RWPE2 (cell line): Measurements from ENCODE around the gene GRIFIN.
"Not testable (repeated sequence)": the region's sequence is repeated elsewhere in the genome, so short reads cannot be mapped to it uniquely, and the experiment has no call there.

Experiments
- ATAC-seq: fragments of 200-7000 bp; cut with Tn5 transposase; 3 replicates; pipeline ENCODE4 v1.9.1; 2021; ENCODE audit warnings: low read depth
- DNase-seq: peaks from one replicate; pipeline ENCODE4 v3.0.0-alpha.2; 2020; ENCODE audit warnings: low spot score
- H3K27ac ChIP-seq: fragments of 450-650 bp; 2 replicates; pipeline ENCODE4 v1.5.1; 2017; ENCODE audit warnings: mild to moderate bottlenecking; ENCODE audit not compliant: poor library complexity, severe bottlenecking
- H3K27me3 ChIP-seq: fragments of 250-450 bp; sonication (Bioruptor Pico); 2 replicates; pipeline ENCODE4 v1.5.1; 2021; ENCODE audit warnings: mild to moderate bottlenecking, moderate library complexity; ENCODE audit not compliant: insufficient read depth, poor library complexity, severe bottlenecking
- H3K36me3 ChIP-seq: fragments of 250-450 bp; sonication (Bioruptor Pico); 2 replicates; pipeline ENCODE4 v1.5.1; 2020; ENCODE audit warnings: low read depth, mild to moderate bottlenecking, moderate library complexity
- H3K4me1 ChIP-seq: fragments of 250-450 bp; sonication (Bioruptor Pico); 2 replicates; pipeline ENCODE4 v1.5.1; 2021; ENCODE audit warnings: mild to moderate bottlenecking, moderate library complexity; ENCODE audit not compliant: insufficient read depth, poor library complexity, severe bottlenecking
- H3K4me3 ChIP-seq: fragments of 250-450 bp; sonication (Bioruptor Pico); 2 replicates; pipeline ENCODE4 v1.5.1; 2021; ENCODE audit warnings: mild to moderate bottlenecking, moderate library complexity; ENCODE audit not compliant: severe bottlenecking
- H3K9me3 ChIP-seq: fragments of 250-450 bp; sonication (Bioruptor Pico); 2 replicates; pipeline ENCODE4 v1.5.1; 2021; ENCODE audit warnings: mild to moderate bottlenecking, moderate library complexity; ENCODE audit not compliant: severe bottlenecking
- CTCF ChIP-seq: fragments of 450-650 bp; IDR thresholded peaks from one replicate; pipeline ENCODE4 v1.5.1; 2017; ENCODE audit warnings: mild to moderate bottlenecking, moderate library complexity; ENCODE audit not compliant: poor library complexity, severe bottlenecking

The GRIFIN gene

GRCh38 chr7:2470204-2471021, 5.8 kb downstream of the GRIFIN start:
- Histone ChIP-seq H3K36me3 (no peaks in the 10 kb centered on the region), H3K27me3 (no peaks in the 10 kb centered on the region), H3K27ac (peak overlapping the region; percentile 63), H3K4me1 (peaks cover 11% of the 10 kb centered on the region), H3K4me3 (no peak overlapping the region), H3K9me3 (no peaks in the 10 kb centered on the region)
- TF ChIP-seq CTCF: peak; percentile 5
- no peak for ATAC-seq
- no peak for DNase-seq

GRCh38 chr7:2469460-2470203, 6.6 kb downstream of the GRIFIN start:
- not testable (repeated sequence) for H3K36me3 ChIP-seq, ATAC-seq, H3K27me3 ChIP-seq, H3K9me3 ChIP-seq, H3K4me3 ChIP-seq, H3K27ac ChIP-seq, DNase-seq
- peaks cover 11% of the 10 kb centered on the region for H3K4me1 ChIP-seq
- TF ChIP-seq CTCF: peak; percentile 9

- Histone ChIP-seq H3K4me3 (no peak overlapping the region), H3K4me1 (peaks cover 11% of the 10 kb centered on the region), H3K36me3 (no peaks in the 10 kb centered on the region), H3K27me3 (no peaks in the 10 kb centered on the region), H3K9me3 (no peaks in the 10 kb centered on the region), H3K27ac (no peak overlapping the region)
- no peak for TF ChIP-seq CTCF
- ATAC-seq (no peak), DNase-seq (no peak)
Observed at GRCh38 chr7:2468227-2468626, 8.0 kb downstream of the GRIFIN start.

- Histone ChIP-seq H3K27me3 (no peaks in the 10 kb centered on the region), H3K36me3 (no peaks in the 10 kb centered on the region), H3K9me3 (no peaks in the 10 kb centered on the region), H3K4me3 (no peak overlapping the region), H3K27ac (no peak overlapping the region), H3K4me1 (peaks cover 8% of the 10 kb centered on the region)
- TF ChIP-seq CTCF: no peak
- no peak for ATAC-seq
- DNase-seq: no peak
Observed at GRCh38 chr7:2466675-2467074, 9.5 kb downstream of the GRIFIN start.
